Measurements from ENCODE around the gene C4B. TPM values are rescaled to one million over a fixed set of nuclear protein-coding genes. Genes with fewer than 3 reads are reported as not detected.
"Not testable (repeated sequence)": the region's sequence is repeated elsewhere in the genome, so short reads cannot be mapped to it uniquely, and the experiment has no call there.

C4B gene
- total RNA-seq, 1 experiment from 2014 or later, result 2.7 TPM

GRCh38 chr6:32064706-32065105, 50.1 kb downstream of the C4B start:
- no peaks in the 10 kb centered on the region for H3K9me3 Mint-ChIP-seq
- H3K36me3 Mint-ChIP-seq (ENCODE audit: insufficient read depth in 1 of 3, low read depth in 3 of 3), result no peaks in the 10 kb centered on the region; a peak in 1 of 7 replicates
- Histone ChIP-seq H3K9ac (ENCODE audit: extremely low read depth, insufficient read length, low read length) (no peak overlapping the region), H3K79me1 (ENCODE audit: insufficient read depth, low read depth, low read length, poor library complexity, severe bottlenecking) (no peaks in the 10 kb centered on the region), H3K14ac (ENCODE audit: insufficient read depth, low read length) (no peak overlapping the region; the same call in 1 of the 2 replicates), H4K20me1 (ENCODE audit: control insufficient read depth, insufficient read depth, insufficient read length) (no peaks in the 10 kb centered on the region), H3K23me2 (ENCODE audit: insufficient read length, low read depth, low read length, poor library complexity, severe bottlenecking) (no peaks in the 10 kb centered on the region), H4K91ac (ENCODE audit: insufficient read length, low read depth, low read length) (no peak overlapping the region), H2BK5ac (ENCODE audit: insufficient read length, low read length) (no peak overlapping the region), H3K9me3 (ENCODE audit: control insufficient read depth, low read depth, low read length) (no peaks in the 10 kb centered on the region), H3K27ac (ENCODE audit: insufficient read length, low read depth, low read length) (no peak overlapping the region), H2BK120ac (ENCODE audit: low read depth, low read length, poor library complexity, severe bottlenecking) (no peak overlapping the region), H2BK20ac (ENCODE audit: low read depth, low read length, poor library complexity, severe bottlenecking) (no peak overlapping the region), H3K56ac (ENCODE audit: insufficient read length, low read depth, low read length) (no peak overlapping the region), H3K4me2 (ENCODE audit: insufficient read depth, insufficient read length, low read length) (no peak overlapping the region), H3K23ac (ENCODE audit: insufficient read length, low read depth, low read length) (no peak overlapping the region), H3K18ac (ENCODE audit: insufficient read length, low read depth, low read length) (no peak overlapping the region), H3T11ph (ENCODE audit: low read length) (no peak overlapping the region), H4K5ac (ENCODE audit: insufficient read length, low read depth, low read length) (no peak overlapping the region), H2BK12ac (ENCODE audit: insufficient read length, low read depth, low read length) (no peak overlapping the region), H3K79me2 (ENCODE audit: insufficient read depth, low read length) (no peaks in the 10 kb centered on the region), H3K4ac (ENCODE audit: low read depth, low read length) (no peak overlapping the region), H4K8ac (replicated peaks; ENCODE audit: insufficient read length, low read depth, low read length) (no peak overlapping the region), H3K27me3 (ENCODE audit: insufficient read depth, low read length) (no peaks in the 10 kb centered on the region), H3K4me1 (ENCODE audit: insufficient read depth, low read length) (no peaks in the 10 kb centered on the region), H2AFZ (ENCODE audit: low read length) (no peak overlapping the region), H2BK15ac (ENCODE audit: low read depth, low read length) (no peak overlapping the region), H2AK5ac (ENCODE audit: insufficient read length, low read length) (no peak overlapping the region)
- WGBS (ENCODE audit: extremely low coverage, insufficient read length, low lambda C conversion rate), result no CpG with 5 or more reads among the region's 14 CpGs
- no peak overlapping the region for H3K27ac Mint-ChIP-seq
- H3K4me1 Mint-ChIP-seq, result peaks cover 0 to 1% of the 10 kb centered on the region in 2 experiments; a peak in 2 of 4 replicates
- no peak overlapping the region for H3K4me3 Mint-ChIP-seq
- TF ChIP-seq CTCF (conservative IDR thresholded peaks at IDR 0.05), result no peak
- peaks cover 2% of the 10 kb centered on the region; the same call in 1 of the 2 replicates for H3K27me3 Mint-ChIP-seq (ENCODE audit: low read depth)
- DNase-seq, result no peak

GRCh38 chr6:32067521-32067920, 52.9 kb downstream of the C4B start:
- H3K27me3 Mint-ChIP-seq (ENCODE audit: low read depth); H4K20me1 ChIP-seq (ENCODE audit: control insufficient read depth, insufficient read depth, insufficient read length); H3K14ac ChIP-seq (ENCODE audit: insufficient read depth, low read length); H3K23ac ChIP-seq (ENCODE audit: insufficient read length, low read depth, low read length); H3K27me3 ChIP-seq (ENCODE audit: insufficient read depth, low read length); H3K79me2 ChIP-seq (ENCODE audit: insufficient read depth, low read length); H2BK15ac ChIP-seq (ENCODE audit: low read depth, low read length); H2BK120ac ChIP-seq (ENCODE audit: low read depth, low read length, poor library complexity, severe bottlenecking); H2AFZ ChIP-seq (ENCODE audit: low read length); H4K8ac ChIP-seq (replicated peaks; ENCODE audit: insufficient read length, low read depth, low read length); H3K36me3 Mint-ChIP-seq (ENCODE audit: insufficient read depth in 1 of 3, low read depth in 3 of 3); H3K9me3 Mint-ChIP-seq; H3K27ac Mint-ChIP-seq; H4K91ac ChIP-seq (ENCODE audit: insufficient read length, low read depth, low read length); DNase-seq; H4K5ac ChIP-seq (ENCODE audit: insufficient read length, low read depth, low read length); H3K27ac ChIP-seq (ENCODE audit: insufficient read length, low read depth, low read length); H3K9me3 ChIP-seq (ENCODE audit: control insufficient read depth, low read depth, low read length); H3K4me1 ChIP-seq (ENCODE audit: insufficient read depth, low read length); H3T11ph ChIP-seq (ENCODE audit: low read length); H3K56ac ChIP-seq (ENCODE audit: insufficient read length, low read depth, low read length); H3K23me2 ChIP-seq (ENCODE audit: insufficient read length, low read depth, low read length, poor library complexity, severe bottlenecking); H3K4ac ChIP-seq (ENCODE audit: low read depth, low read length); H2BK20ac ChIP-seq (ENCODE audit: low read depth, low read length, poor library complexity, severe bottlenecking); H3K9ac ChIP-seq (ENCODE audit: extremely low read depth, insufficient read length, low read length); H3K4me2 ChIP-seq (ENCODE audit: insufficient read depth, insufficient read length, low read length); H3K79me1 ChIP-seq (ENCODE audit: insufficient read depth, low read depth, low read length, poor library complexity, severe bottlenecking); H2BK12ac ChIP-seq (ENCODE audit: insufficient read length, low read depth, low read length); H3K18ac ChIP-seq (ENCODE audit: insufficient read length, low read depth, low read length); H3K4me3 Mint-ChIP-seq; H2AK5ac ChIP-seq (ENCODE audit: insufficient read length, low read length); H2BK5ac ChIP-seq (ENCODE audit: insufficient read length, low read length): not testable (repeated sequence)
- no CpG with 5 or more reads among the region's 19 CpGs for WGBS (ENCODE audit: extremely low coverage, insufficient read length, low lambda C conversion rate)
- peaks cover 18 to 23% of the 10 kb centered on the region in 2 experiments for H3K4me1 Mint-ChIP-seq
